Loucy (cell line): Measurements from ENCODE around the gene ADCY9.

Experiments
- H2AFZ ChIP-seq: fragments of 200-600 bp; sonication (generic); 2 replicates; pipeline ENCODE4 v1.6.0; 2016; ENCODE audit warnings: antibody characterized with exemption, mild to moderate bottlenecking, low read length, moderate library complexity
- H3F3A ChIP-seq: fragments of 200-600 bp; 2 replicates; pipeline ENCODE4 v1.6.0; 2016; ENCODE audit warnings: antibody characterized with exemption, low read depth, mild to moderate bottlenecking
- H3K27me3 ChIP-seq: fragments of 200-600 bp; sonication (generic); 2 replicates; pipeline ENCODE4 v1.6.1; 2014; ENCODE audit warnings: low read length, mild to moderate bottlenecking; ENCODE audit not compliant: insufficient read depth, poor library complexity, severe bottlenecking
- H3K36me3 ChIP-seq: fragments of 200-600 bp; sonication (generic); 2 replicates; pipeline ENCODE4 v1.6.1; 2016; ENCODE audit warnings: low read length; ENCODE audit not compliant: insufficient read depth
- H3K4me1 ChIP-seq: fragments of 200-600 bp; sonication (generic); 2 replicates; pipeline ENCODE4 v1.5.1; 2014; ENCODE audit warnings: low read length, mild to moderate bottlenecking; ENCODE audit not compliant: insufficient read depth, poor library complexity, severe bottlenecking
- H3K4me2 ChIP-seq: fragments of 200-600 bp; sonication (generic); 2 replicates; pipeline ENCODE4 v1.6.0; 2014; ENCODE audit warnings: antibody characterized with exemption, low read length, low read depth, mild to moderate bottlenecking; ENCODE audit not compliant: poor library complexity, severe bottlenecking
- H3K4me3 ChIP-seq: fragments of 200-600 bp; sonication (generic); 2 replicates; pipeline ENCODE4 v1.5.1; 2014; ENCODE audit warnings: low read length, mild to moderate bottlenecking, mixed read lengths; ENCODE audit not compliant: poor library complexity, severe bottlenecking
- H3K79me2 ChIP-seq: fragments of 200-600 bp; sonication (generic); 2 replicates; pipeline ENCODE4 v1.6.1; 2014; ENCODE audit warnings: low read length; ENCODE audit not compliant: insufficient read depth
- H3K9ac ChIP-seq: fragments of 200-600 bp; sonication (generic); 2 replicates; pipeline ENCODE4 v1.6.0; 2014; ENCODE audit warnings: mild to moderate bottlenecking, low read depth, low read length, moderate library complexity; ENCODE audit not compliant: poor library complexity, severe bottlenecking
- H3K9me2 ChIP-seq: fragments of 200-600 bp; sonication (generic); replicated peaks from 2 replicates; pipeline ENCODE4 v1.6.1; 2016; ENCODE audit warnings: low read depth, low read length, mixed read lengths
- H3K9me3 ChIP-seq: fragments of 200-600 bp; sonication (generic); 2 replicates; pipeline ENCODE4 v1.6.1; 2014; ENCODE audit warnings: mild to moderate bottlenecking, antibody characterized with exemption, low read length, low read depth; ENCODE audit not compliant: insufficient read depth
- H4K20me1 ChIP-seq: fragments of 200-600 bp; sonication (generic); 2 replicates; pipeline ENCODE4 v1.6.0; 2014; ENCODE audit warnings: antibody characterized with exemption, low read length, mild to moderate bottlenecking; ENCODE audit not compliant: insufficient read depth, poor library complexity, severe bottlenecking
- EZH2phosphoT487 ChIP-seq: fragments of 200-600 bp; IDR thresholded peaks from 2 replicates; pipeline ENCODE4 v1.6.1; 2018; ENCODE audit warnings: antibody characterized with exemption, mild to moderate bottlenecking, moderate library complexity, borderline replicate concordance
- TF ChIP-seq, protein P1 (sequence below): fragments of 200-600 bp; sonication (generic); conservative IDR thresholded peaks from 2 replicates; pipeline ENCODE4 v1.5.1; 2014; ENCODE audit warnings: mild to moderate bottlenecking, antibody characterized with exemption, low read length

The ADCY9 gene

DNA sequence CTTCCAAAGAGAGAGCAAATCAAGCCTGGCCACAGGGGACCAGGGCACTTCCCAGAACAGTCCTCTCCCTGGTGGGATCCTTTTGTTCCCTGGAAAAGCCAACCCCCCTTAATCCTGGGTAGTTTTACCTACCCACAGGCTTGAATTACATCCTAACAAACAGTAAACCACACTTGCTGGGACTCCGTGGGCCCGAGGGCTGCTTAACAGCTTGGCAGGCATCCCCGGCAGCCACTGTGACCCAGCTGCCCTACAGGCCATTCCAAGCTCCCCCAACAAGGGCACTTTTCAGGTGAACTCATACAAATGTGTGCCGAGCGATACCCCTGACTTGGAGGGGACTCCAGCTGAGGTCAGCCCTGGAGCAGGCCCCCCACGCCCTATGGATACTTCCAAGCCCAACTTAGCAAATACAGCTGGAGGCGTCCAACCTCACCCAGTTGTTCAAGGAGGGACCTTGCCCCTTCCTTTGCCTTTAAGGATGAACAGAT lies 26.4 kb downstream of the ADCY9 start:
- no peaks in the 10 kb centered on the region for H3K36me3 ChIP-seq
- H2AFZ ChIP-seq: no peak overlapping the region
- no peaks in the 10 kb centered on the region for H3K9me3 ChIP-seq
- TF ChIP-seq, protein P1, sequence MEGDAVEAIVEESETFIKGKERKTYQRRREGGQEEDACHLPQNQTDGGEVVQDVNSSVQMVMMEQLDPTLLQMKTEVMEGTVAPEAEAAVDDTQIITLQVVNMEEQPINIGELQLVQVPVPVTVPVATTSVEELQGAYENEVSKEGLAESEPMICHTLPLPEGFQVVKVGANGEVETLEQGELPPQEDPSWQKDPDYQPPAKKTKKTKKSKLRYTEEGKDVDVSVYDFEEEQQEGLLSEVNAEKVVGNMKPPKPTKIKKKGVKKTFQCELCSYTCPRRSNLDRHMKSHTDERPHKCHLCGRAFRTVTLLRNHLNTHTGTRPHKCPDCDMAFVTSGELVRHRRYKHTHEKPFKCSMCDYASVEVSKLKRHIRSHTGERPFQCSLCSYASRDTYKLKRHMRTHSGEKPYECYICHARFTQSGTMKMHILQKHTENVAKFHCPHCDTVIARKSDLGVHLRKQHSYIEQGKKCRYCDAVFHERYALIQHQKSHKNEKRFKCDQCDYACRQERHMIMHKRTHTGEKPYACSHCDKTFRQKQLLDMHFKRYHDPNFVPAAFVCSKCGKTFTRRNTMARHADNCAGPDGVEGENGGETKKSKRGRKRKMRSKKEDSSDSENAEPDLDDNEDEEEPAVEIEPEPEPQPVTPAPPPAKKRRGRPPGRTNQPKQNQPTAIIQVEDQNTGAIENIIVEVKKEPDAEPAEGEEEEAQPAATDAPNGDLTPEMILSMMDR: no peak
- no peak for TF ChIP-seq EZH2phosphoT487
- H4K20me1 ChIP-seq: no peaks in the 10 kb centered on the region
- H3F3A ChIP-seq: no peaks in the 10 kb centered on the region
- no peaks in the 10 kb centered on the region for H3K9me2 ChIP-seq
- H3K4me3 ChIP-seq: no peak overlapping the region
- no peaks in the 10 kb centered on the region for H3K27me3 ChIP-seq
- no peaks in the 10 kb centered on the region for H3K4me1 ChIP-seq
- H3K4me2 ChIP-seq: no peak overlapping the region
- H3K79me2 ChIP-seq: no peaks in the 10 kb centered on the region
- no peak overlapping the region for H3K9ac ChIP-seq

DNA sequence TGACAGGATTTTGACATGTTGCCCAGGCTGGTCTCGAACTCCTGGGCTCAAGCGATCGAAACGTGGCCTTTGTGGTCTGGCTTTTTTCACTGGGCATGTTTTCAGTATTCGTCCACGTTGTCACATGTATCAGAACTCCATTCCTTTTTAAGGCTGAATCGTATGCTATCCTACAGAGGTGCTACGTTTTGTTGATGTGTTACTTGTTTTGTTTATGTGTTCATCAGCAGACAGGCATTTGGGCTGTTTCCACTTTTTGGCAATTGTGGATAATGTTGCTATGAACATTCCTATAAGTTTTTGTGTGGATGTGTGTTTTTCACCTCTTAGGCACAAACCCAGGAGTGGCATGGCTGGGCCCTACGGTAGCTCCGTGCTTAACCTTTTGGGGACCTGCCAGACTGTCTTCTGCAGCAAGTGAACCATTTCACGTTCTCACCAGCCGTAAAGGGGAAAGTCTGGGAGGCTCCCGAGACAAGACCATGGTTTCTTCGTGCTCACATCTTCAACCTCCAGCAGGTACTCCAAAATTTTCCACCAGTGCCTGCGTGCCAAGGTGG lies 26.9 kb downstream of the ADCY9 start:
- no peak overlapping the region for H3K4me3 ChIP-seq
- H3K9me2 ChIP-seq: no peaks in the 10 kb centered on the region
- no peaks in the 10 kb centered on the region for H4K20me1 ChIP-seq
- H3K4me1 ChIP-seq: no peaks in the 10 kb centered on the region
- no peaks in the 10 kb centered on the region for H3K79me2 ChIP-seq
- H3K9me3 ChIP-seq: no peaks in the 10 kb centered on the region
- H3K9ac ChIP-seq: no peak overlapping the region
- H3K27me3 ChIP-seq: no peaks in the 10 kb centered on the region
- H3K36me3 ChIP-seq: no peaks in the 10 kb centered on the region
- no peak overlapping the region for H2AFZ ChIP-seq
- no peaks in the 10 kb centered on the region for H3F3A ChIP-seq
- no peak overlapping the region for H3K4me2 ChIP-seq
- TF ChIP-seq, protein P1: no peak
- TF ChIP-seq EZH2phosphoT487: no peak

DNA sequence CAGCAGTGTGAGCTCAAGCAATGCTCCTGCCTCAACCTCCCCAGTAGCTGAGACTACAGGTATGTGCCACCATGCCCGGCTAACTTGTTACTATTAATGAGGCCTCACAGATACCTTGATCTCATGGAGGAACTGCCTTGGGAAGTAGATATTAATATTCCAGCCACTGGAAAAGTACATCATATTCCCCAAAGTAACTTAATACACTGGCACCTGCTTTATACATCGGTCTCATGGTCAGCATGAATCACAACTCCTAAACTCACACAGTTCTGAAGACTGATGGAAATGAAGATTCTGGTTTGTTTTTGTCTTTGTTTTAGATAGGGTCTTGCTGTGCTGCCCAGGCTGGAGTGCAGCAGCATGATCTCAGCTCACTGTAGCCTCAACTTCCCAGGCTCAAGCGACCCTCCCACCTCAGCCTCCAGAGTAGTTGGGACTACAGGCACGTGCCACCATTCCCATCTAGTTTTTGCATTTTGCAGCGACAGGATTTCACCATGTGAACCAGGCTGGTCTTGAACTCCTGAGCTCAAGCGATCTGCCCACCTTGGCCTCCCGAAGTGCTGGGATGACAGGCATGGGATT lies 28.2 kb downstream of the ADCY9 start:
- H3K9ac ChIP-seq: no peak overlapping the region

More for the DNA sequence above, 28.2 kb downstream of the ADCY9 start:
- Histone ChIP-seq H3K4me1 (no peaks in the 10 kb centered on the region), H2AFZ (no peak overlapping the region), H3K36me3 (no peaks in the 10 kb centered on the region), H3K79me2 (no peaks in the 10 kb centered on the region), H3K9me3 (no peaks in the 10 kb centered on the region), H4K20me1 (no peaks in the 10 kb centered on the region), H3K27me3 (no peaks in the 10 kb centered on the region), H3K4me3 (no peak overlapping the region), H3F3A (no peaks in the 10 kb centered on the region), H3K4me2 (no peak overlapping the region), H3K9me2 (no peaks in the 10 kb centered on the region)
- TF ChIP-seq, protein P1: no peak
- TF ChIP-seq EZH2phosphoT487: no peak
